ENCODE results near the gene CAPN11. TPM values are rescaled to one million over a fixed set of nuclear protein-coding genes. Genes with fewer than 3 reads are reported as not detected.

CAPN11 gene
- total and polyA plus RNA-seq, 2 donors (not counting 3 experiments of a cell fraction or from before 2014, with no cell fraction given): 1.4 to 1.7 TPM

- no peaks in the 10 kb centered on the region for H3K9me1 ChIP-seq (replicated peaks; ENCODE audit: control insufficient read depth, extremely low read depth, insufficient read depth, low read length)
- TF ChIP-seq EZH2 (IDR thresholded peaks at IDR 0.05; ENCODE audit: borderline replicate concordance, low read depth, low read length, severe bottlenecking) (no peak), POLR2A (IDR thresholded peaks at IDR 0.05; ENCODE audit: low read depth, low read length) (no peak), POLR2AphosphoS5 (IDR thresholded peaks at IDR 0.05; ENCODE audit: insufficient read depth, low read depth, low read length) (no peak), GATA2 (IDR thresholded peaks at IDR 0.05; ENCODE audit: insufficient read depth, insufficient read length, low read depth, low read length) (no peak), MYC (IDR thresholded peaks at IDR 0.05; ENCODE audit: low read depth, low read length) (no peak), JUN (IDR thresholded peaks at IDR 0.05; ENCODE audit: borderline replicate concordance, insufficient read depth, insufficient read length, low read depth) (no peak), CTCF (IDR thresholded peaks at IDR 0.05; ENCODE audit: extremely low read depth in 1 of 2, insufficient read depth in 1 of 2, low read depth in 1 of 2, low read length in 2 of 2) (no peak), FOS (IDR thresholded peaks at IDR 0.05; ENCODE audit: borderline replicate concordance, insufficient read depth, low read length) (no peak), MAX (IDR thresholded peaks at IDR 0.05; ENCODE audit: insufficient read depth, insufficient read length) (no peak)
- FAIRE-seq (no peak), DNase-seq (ENCODE audit: low read depth, low spot score) (no peak)
- no peaks in the 10 kb centered on the region for H3K36me3 ChIP-seq (ENCODE audit: control insufficient read depth in 2 of 2, extremely low read depth in 1 of 2, insufficient read depth in 2 of 2, low read length in 2 of 2)
- dilution Hi-C loops (cut with MboI; ENCODE audit: extremely low pct_ligation_motif_present, low sequenced_read_pairs) (no loop called here), intact Hi-C loops (cut with micrococcal nuclease) (no loop called here)
- no peak overlapping the region for H3K4me2 ChIP-seq (ENCODE audit: insufficient read depth, low read length)
- no peaks in the 10 kb centered on the region for H3K9me3 ChIP-seq (replicated peaks; ENCODE audit: control insufficient read depth, insufficient read depth, low read length)
- BruUV-seq (replicated peaks): no TSS peak
- no peak overlapping the region for H3K9ac ChIP-seq (replicated peaks; ENCODE audit: extremely low read depth, insufficient read depth, low read length)
- no peak overlapping the region for H2AFZ ChIP-seq (ENCODE audit: low read depth, low read length)
- peaks cover 87% of the 10 kb centered on the region for H3K79me2 ChIP-seq (ENCODE audit: control insufficient read depth, insufficient read depth, low read length)
- ChIA-PET POLR2A (no interaction called here), CTCF (no interaction called here)
- no peaks in the 10 kb centered on the region for H4K20me1 ChIP-seq (replicated peaks; ENCODE audit: control insufficient read depth, extremely low read depth, insufficient read depth, low read length)
- no peak overlapping the region for H3K27ac ChIP-seq (ENCODE audit: insufficient read depth, low read depth, low read length)
- H3K4me1 ChIP-seq (ENCODE audit: control insufficient read depth, extremely low read depth, insufficient read depth, low read length): peaks cover 61% of the 10 kb centered on the region
- H3K27me3 ChIP-seq (ENCODE audit: control insufficient read depth in 2 of 2, insufficient read depth in 2 of 2, low read length in 2 of 2): no peaks in the 10 kb centered on the region
- no peak overlapping the region for H3K4me3 ChIP-seq (replicated peaks in 1 of 3; ENCODE audit: insufficient read depth in 1 of 3, low read depth in 1 of 3, low read length in 3 of 3)
Measured at GRCh38 chr6:44119704-44120262, 38.8 kb upstream of the CAPN11 start.

Measured in endothelial cell of umbilical vein (primary cell).